GM23338 (cell line): ENCODE data around the gene STIM1. TPM values are rescaled to one million over a fixed set of nuclear protein-coding genes. Genes with fewer than 3 reads are reported as not detected.

Experiments used
- ATAC-seq: fragments of 200-7000 bp; cut with Tn5 transposase; 3 replicates; pipeline ENCODE4 v1.9.1; 2020
- DNase-seq: peaks from one replicate; pipeline ENCODE4 v3.0.0-alpha.2; 2015; ENCODE audit warnings: low spot score
- H2AFZ ChIP-seq: fragments of 200-600 bp; sonication (generic); 2 replicates; pipeline ENCODE4 v1.8.0; 2016; ENCODE audit warnings: antibody characterized with exemption, mild to moderate bottlenecking, moderate library complexity
- H3F3A ChIP-seq: fragments of 200-600 bp; sonication (generic); replicated peaks from 2 replicates; pipeline ENCODE4 v1.8.0; 2017; ENCODE audit warnings: antibody characterized with exemption, mixed run types, low read depth
- H3K27ac ChIP-seq: fragments of 200-600 bp; sonication (generic); 2 replicates; pipeline ENCODE4 v1.6.1; 2016; ENCODE audit warnings: low read depth
- H3K27me3 ChIP-seq: fragments of 200-600 bp; sonication (generic); 2 replicates; pipeline ENCODE4 v1.8.0; 2016; ENCODE audit warnings: mild to moderate bottlenecking, mixed run types, moderate library complexity; ENCODE audit not compliant: insufficient read depth
- H3K36me3 ChIP-seq: fragments of 200-600 bp; sonication (generic); 2 replicates; pipeline ENCODE4 v1.8.0; 2016; ENCODE audit warnings: mild to moderate bottlenecking; ENCODE audit not compliant: insufficient read depth
- H3K4me1 ChIP-seq: fragments of 200-600 bp; sonication (generic); 2 replicates; pipeline ENCODE4 v1.8.0; 2016; ENCODE audit warnings: mild to moderate bottlenecking, moderate library complexity; ENCODE audit not compliant: insufficient read depth
- H3K4me2 ChIP-seq: fragments of 200-600 bp; sonication (generic); 2 replicates; pipeline ENCODE4 v1.7.1; 2017; ENCODE audit warnings: mixed run types
- H3K4me3 ChIP-seq: fragments of 200-600 bp; sonication (generic); 2 replicates; pipeline ENCODE4 v1.6.1; 2016; ENCODE audit warnings: mixed run types
- H3K79me2 ChIP-seq: fragments of 200-600 bp; sonication (generic); replicated peaks from 2 replicates; pipeline ENCODE4 v1.8.0; 2017; ENCODE audit warnings: mild to moderate bottlenecking; ENCODE audit not compliant: insufficient read depth
- H3K9me2 ChIP-seq: fragments of 200-600 bp; sonication (generic); 2 replicates; pipeline ENCODE4 v1.8.0; 2017; ENCODE audit not compliant: insufficient read depth
- H4K20me1 ChIP-seq: fragments of 200-600 bp; sonication (generic); replicated peaks from 2 replicates; pipeline ENCODE4 v1.8.0; 2017; ENCODE audit warnings: mild to moderate bottlenecking; ENCODE audit not compliant: insufficient read depth
- H3K27ac Mint-ChIP-seq: 2 replicates; pipeline ENCODE4 v1.8.0; 2020; ENCODE audit warnings: inconsistent platforms, mild to moderate bottlenecking, moderate library complexity, mixed read lengths
- H3K27me3 Mint-ChIP-seq: 3 replicates; pipeline ENCODE4 v1.8.0; 2022; ENCODE audit warnings: low read depth, mild to moderate bottlenecking, moderate library complexity, mixed read lengths, inconsistent platforms; ENCODE audit not compliant: insufficient read depth, poor library complexity
- H3K36me3 Mint-ChIP-seq: 3 replicates; pipeline ENCODE4 v1.8.0; 2021; ENCODE audit warnings: low read depth, mild to moderate bottlenecking, inconsistent platforms, moderate library complexity, mixed read lengths
- H3K4me1 Mint-ChIP-seq: 3 replicates; pipeline ENCODE4 v1.8.0; 2020; ENCODE audit warnings: mild to moderate bottlenecking, inconsistent platforms, mixed read lengths
- H3K4me3 Mint-ChIP-seq: 3 replicates; pipeline ENCODE4 v1.8.0; 2021; ENCODE audit warnings: moderate library complexity, mild to moderate bottlenecking, inconsistent platforms, mixed read lengths
- H3K9me3 Mint-ChIP-seq: 3 replicates; pipeline ENCODE4 v1.8.0; 2020; ENCODE audit warnings: moderate library complexity, mild to moderate bottlenecking, inconsistent platforms, mixed read lengths
- CREB1 ChIP-seq: fragments of 250-450 bp; sonication (Bioruptor Pico); IDR thresholded peaks from 2 replicates; pipeline ENCODE4 v1.5.0; 2020; ENCODE audit warnings: low read depth, mild to moderate bottlenecking, moderate library complexity
- EZH2 ChIP-seq: fragments of 200-600 bp; sonication (generic); IDR thresholded peaks from one replicate; pipeline ENCODE4 v1.8.0; 2017; ENCODE audit warnings: antibody characterized with exemption, mild to moderate bottlenecking, low read depth; ENCODE audit not compliant: unreplicated experiment
- EZH2phosphoT487 ChIP-seq: fragments of 200-600 bp; sonication (generic); IDR thresholded peaks from one replicate; pipeline ENCODE4 v1.8.1; 2018; ENCODE audit warnings: antibody characterized with exemption; ENCODE audit not compliant: unreplicated experiment
- JUNB ChIP-seq: IDR thresholded peaks from one replicate; pipeline ENCODE4 v1.6.1; 2016; ENCODE audit warnings: antibody characterized with exemption; ENCODE audit not compliant: unreplicated experiment
- NANOG ChIP-seq: IDR thresholded peaks from 2 replicates; pipeline ENCODE4 v1.6.1; 2016; ENCODE audit warnings: antibody characterized with exemption, borderline replicate concordance
- POLR2AphosphoS5 ChIP-seq: IDR thresholded peaks from 2 replicates; pipeline ENCODE4 v1.6.1; 2016; ENCODE audit warnings: antibody characterized with exemption, low read depth
- STAT1 ChIP-seq: IDR thresholded peaks from one replicate; pipeline ENCODE4 v1.6.1; 2016; ENCODE audit warnings: antibody characterized with exemption; ENCODE audit not compliant: unreplicated experiment
- ZNF114 ChIP-seq: fragments of 250-450 bp; sonication (Bioruptor Pico); IDR thresholded peaks from 2 replicates; pipeline ENCODE4 v1.5.0; 2020; ENCODE audit warnings: mild to moderate bottlenecking, moderate library complexity
- ZNF331 ChIP-seq: fragments of 250-450 bp; sonication (Bioruptor Pico); IDR thresholded peaks from 2 replicates; pipeline ENCODE4 v1.5.0; 2020; ENCODE audit warnings: low read depth, mild to moderate bottlenecking, moderate library complexity
- polyA plus RNA-seq: library from polyadenylated mRNA; unstranded; fragments of >200 nt; fragmentation: Nextera tagmentation; extraction: Ambion mirVana; gene quantifications from 2 replicates; pipeline ENCODE4 v1.2.1, GENCODE V29; 2016
- total RNA-seq: library from RNA; depleted of rRNA; stranded (reverse); fragments of >200 nt; shearing (Covaris generic); gene quantifications from 2 replicates; pipeline ENCODE4 v1.2.3, GENCODE V29; 2014
- TF ChIP-seq, protein P1 (sequence below): IDR thresholded peaks from one replicate; pipeline ENCODE4 v1.6.1; 2018; ENCODE audit warnings: antibody characterized with exemption; ENCODE audit not compliant: unreplicated experiment
- TF ChIP-seq, protein P2 (sequence below): IDR thresholded peaks from 2 replicates; pipeline ENCODE4 v1.6.1; 2016; ENCODE audit warnings: antibody characterized with exemption
- TF ChIP-seq, protein P3 (sequence below), 2 experiments: fragments of 200-600 bp in 1 of 2; sonication (generic) in 1 of 2; conservative IDR thresholded peaks; 2 replicates each; pipeline versions ENCODE4 v1.5.1 to v1.6.1; 2016 to 2017; ENCODE audit warnings: antibody characterized with exemption in 2 of 2, low read depth in 2 of 2, mild to moderate bottlenecking in 2 of 2, moderate library complexity in 1 of 2
- TF ChIP-seq, protein P4 (sequence below): fragments of 250-450 bp; sonication (Bioruptor Pico); IDR thresholded peaks from 2 replicates; pipeline ENCODE4 v1.5.0; 2020; ENCODE audit warnings: mild to moderate bottlenecking, moderate library complexity

STIM1 gene
- total and polyA plus RNA-seq, 2 experiments from 2014 or later, result 3.5 to 14.0 TPM

DNA sequence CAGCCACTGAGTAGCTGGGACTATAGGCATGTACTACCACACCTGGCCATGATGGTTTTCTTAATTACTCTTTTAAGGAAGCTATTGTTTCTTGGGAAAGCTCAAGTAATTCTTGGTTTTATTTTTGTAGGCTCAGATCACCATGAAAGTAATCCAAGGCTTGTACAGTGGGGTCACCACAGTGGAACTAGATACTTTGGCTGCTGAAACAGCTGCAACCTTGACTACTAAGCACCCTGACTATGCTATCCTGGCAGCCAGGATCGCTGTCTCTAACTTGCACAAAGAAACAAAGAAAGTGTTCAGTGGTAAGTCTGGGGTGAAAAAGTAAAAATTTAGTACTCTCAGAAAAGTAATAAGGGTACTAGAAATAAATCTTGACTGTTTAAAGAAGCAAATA is 250.5 kb downstream of the STIM1 start:
- Histone ChIP-seq H4K20me1 (peaks cover under 1% of the 10 kb centered on the region; the same call in 1 of the 2 replicates), H3K9me2 (no peaks in the 10 kb centered on the region), H3K27me3 (no peaks in the 10 kb centered on the region), H3F3A (no peaks in the 10 kb centered on the region), H3K79me2 (peaks cover 3% of the 10 kb centered on the region; the same call in 1 of the 2 replicates), H3K4me1 (no peaks in the 10 kb centered on the region), H2AFZ (no peak overlapping the region), H3K4me2 (no peak overlapping the region), H3K36me3 (peaks cover 33% of the 10 kb centered on the region; the same call in 1 of the 2 replicates), H3K27ac (no peak overlapping the region), H3K4me3 (no peak overlapping the region)
- Mint-ChIP-seq H3K9me3 (no peaks in the 10 kb centered on the region), H3K27ac (no peak overlapping the region), H3K4me3 (no peak overlapping the region), H3K27me3 (no peaks in the 10 kb centered on the region), H3K4me1 (no peaks in the 10 kb centered on the region), H3K36me3 (peaks cover 37% of the 10 kb centered on the region)
- no peak for ATAC-seq
- DNase-seq, result no peak
- TF ChIP-seq CREB1 (no peak), STAT1 (no peak), NANOG (no peak), JUNB (no peak), EZH2phosphoT487 (no peak), EZH2 (no peak), ZNF331 (CRISPR knock-in tag) (no peak), POLR2AphosphoS5 (no peak), ZNF114 (no peak)
- TF ChIP-seq, protein P1, sequence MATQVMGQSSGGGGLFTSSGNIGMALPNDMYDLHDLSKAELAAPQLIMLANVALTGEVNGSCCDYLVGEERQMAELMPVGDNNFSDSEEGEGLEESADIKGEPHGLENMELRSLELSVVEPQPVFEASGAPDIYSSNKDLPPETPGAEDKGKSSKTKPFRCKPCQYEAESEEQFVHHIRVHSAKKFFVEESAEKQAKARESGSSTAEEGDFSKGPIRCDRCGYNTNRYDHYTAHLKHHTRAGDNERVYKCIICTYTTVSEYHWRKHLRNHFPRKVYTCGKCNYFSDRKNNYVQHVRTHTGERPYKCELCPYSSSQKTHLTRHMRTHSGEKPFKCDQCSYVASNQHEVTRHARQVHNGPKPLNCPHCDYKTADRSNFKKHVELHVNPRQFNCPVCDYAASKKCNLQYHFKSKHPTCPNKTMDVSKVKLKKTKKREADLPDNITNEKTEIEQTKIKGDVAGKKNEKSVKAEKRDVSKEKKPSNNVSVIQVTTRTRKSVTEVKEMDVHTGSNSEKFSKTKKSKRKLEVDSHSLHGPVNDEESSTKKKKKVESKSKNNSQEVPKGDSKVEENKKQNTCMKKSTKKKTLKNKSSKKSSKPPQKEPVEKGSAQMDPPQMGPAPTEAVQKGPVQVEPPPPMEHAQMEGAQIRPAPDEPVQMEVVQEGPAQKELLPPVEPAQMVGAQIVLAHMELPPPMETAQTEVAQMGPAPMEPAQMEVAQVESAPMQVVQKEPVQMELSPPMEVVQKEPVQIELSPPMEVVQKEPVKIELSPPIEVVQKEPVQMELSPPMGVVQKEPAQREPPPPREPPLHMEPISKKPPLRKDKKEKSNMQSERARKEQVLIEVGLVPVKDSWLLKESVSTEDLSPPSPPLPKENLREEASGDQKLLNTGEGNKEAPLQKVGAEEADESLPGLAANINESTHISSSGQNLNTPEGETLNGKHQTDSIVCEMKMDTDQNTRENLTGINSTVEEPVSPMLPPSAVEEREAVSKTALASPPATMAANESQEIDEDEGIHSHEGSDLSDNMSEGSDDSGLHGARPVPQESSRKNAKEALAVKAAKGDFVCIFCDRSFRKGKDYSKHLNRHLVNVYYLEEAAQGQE, result no peak
- TF ChIP-seq, protein P2, sequence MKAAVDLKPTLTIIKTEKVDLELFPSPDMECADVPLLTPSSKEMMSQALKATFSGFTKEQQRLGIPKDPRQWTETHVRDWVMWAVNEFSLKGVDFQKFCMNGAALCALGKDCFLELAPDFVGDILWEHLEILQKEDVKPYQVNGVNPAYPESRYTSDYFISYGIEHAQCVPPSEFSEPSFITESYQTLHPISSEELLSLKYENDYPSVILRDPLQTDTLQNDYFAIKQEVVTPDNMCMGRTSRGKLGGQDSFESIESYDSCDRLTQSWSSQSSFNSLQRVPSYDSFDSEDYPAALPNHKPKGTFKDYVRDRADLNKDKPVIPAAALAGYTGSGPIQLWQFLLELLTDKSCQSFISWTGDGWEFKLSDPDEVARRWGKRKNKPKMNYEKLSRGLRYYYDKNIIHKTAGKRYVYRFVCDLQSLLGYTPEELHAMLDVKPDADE, result no peak
- TF ChIP-seq, protein P3, sequence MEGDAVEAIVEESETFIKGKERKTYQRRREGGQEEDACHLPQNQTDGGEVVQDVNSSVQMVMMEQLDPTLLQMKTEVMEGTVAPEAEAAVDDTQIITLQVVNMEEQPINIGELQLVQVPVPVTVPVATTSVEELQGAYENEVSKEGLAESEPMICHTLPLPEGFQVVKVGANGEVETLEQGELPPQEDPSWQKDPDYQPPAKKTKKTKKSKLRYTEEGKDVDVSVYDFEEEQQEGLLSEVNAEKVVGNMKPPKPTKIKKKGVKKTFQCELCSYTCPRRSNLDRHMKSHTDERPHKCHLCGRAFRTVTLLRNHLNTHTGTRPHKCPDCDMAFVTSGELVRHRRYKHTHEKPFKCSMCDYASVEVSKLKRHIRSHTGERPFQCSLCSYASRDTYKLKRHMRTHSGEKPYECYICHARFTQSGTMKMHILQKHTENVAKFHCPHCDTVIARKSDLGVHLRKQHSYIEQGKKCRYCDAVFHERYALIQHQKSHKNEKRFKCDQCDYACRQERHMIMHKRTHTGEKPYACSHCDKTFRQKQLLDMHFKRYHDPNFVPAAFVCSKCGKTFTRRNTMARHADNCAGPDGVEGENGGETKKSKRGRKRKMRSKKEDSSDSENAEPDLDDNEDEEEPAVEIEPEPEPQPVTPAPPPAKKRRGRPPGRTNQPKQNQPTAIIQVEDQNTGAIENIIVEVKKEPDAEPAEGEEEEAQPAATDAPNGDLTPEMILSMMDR (conservative IDR thresholded peaks at IDR 0.05; ENCODE audit: low read depth in 2 of 2), result no peak
- TF ChIP-seq, protein P4, sequence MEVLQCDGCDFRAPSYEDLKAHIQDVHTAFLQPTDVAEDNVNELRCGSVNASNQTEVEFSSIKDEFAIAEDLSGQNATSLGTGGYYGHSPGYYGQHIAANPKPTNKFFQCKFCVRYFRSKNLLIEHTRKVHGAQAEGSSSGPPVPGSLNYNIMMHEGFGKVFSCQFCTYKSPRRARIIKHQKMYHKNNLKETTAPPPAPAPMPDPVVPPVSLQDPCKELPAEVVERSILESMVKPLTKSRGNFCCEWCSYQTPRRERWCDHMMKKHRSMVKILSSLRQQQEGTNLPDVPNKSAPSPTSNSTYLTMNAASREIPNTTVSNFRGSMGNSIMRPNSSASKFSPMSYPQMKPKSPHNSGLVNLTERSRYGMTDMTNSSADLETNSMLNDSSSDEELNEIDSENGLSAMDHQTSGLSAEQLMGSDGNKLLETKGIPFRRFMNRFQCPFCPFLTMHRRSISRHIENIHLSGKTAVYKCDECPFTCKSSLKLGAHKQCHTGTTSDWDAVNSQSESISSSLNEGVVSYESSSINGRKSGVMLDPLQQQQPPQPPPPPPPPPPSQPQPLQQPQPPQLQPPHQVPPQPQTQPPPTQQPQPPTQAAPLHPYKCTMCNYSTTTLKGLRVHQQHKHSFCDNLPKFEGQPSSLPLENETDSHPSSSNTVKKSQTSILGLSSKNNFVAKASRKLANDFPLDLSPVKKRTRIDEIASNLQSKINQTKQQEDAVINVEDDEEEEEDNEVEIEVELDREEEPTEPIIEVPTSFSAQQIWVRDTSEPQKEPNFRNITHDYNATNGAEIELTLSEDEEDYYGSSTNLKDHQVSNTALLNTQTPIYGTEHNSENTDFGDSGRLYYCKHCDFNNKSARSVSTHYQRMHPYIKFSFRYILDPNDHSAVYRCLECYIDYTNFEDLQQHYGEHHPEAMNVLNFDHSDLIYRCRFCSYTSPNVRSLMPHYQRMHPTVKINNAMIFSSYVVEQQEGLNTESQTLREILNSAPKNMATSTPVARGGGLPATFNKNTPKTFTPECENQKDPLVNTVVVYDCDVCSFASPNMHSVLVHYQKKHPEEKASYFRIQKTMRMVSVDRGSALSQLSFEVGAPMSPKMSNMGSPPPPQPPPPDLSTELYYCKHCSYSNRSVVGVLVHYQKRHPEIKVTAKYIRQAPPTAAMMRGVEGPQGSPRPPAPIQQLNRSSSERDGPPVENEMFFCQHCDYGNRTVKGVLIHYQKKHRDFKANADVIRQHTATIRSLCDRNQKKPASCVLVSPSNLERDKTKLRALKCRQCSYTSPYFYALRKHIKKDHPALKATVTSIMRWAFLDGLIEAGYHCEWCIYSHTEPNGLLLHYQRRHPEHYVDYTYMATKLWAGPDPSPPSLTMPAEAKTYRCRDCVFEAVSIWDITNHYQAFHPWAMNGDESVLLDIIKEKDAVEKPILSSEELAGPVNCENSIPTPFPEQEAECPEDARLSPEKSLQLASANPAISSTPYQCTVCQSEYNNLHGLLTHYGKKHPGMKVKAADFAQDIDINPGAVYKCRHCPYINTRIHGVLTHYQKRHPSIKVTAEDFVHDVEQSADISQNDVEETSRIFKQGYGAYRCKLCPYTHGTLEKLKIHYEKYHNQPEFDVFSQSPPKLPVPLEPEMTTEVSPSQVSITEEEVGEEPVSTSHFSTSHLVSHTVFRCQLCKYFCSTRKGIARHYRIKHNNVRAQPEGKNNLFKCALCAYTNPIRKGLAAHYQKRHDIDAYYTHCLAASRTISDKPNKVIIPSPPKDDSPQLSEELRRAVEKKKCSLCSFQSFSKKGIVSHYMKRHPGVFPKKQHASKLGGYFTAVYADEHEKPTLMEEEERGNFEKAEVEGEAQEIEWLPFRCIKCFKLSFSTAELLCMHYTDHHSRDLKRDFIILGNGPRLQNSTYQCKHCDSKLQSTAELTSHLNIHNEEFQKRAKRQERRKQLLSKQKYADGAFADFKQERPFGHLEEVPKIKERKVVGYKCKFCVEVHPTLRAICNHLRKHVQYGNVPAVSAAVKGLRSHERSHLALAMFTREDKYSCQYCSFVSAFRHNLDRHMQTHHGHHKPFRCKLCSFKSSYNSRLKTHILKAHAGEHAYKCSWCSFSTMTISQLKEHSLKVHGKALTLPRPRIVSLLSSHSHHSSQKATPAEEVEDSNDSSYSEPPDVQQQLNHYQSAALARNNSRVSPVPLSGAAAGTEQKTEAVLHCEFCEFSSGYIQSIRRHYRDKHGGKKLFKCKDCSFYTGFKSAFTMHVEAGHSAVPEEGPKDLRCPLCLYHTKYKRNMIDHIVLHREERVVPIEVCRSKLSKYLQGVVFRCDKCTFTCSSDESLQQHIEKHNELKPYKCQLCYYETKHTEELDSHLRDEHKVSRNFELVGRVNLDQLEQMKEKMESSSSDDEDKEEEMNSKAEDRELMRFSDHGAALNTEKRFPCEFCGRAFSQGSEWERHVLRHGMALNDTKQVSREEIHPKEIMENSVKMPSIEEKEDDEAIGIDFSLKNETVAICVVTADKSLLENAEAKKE (CRISPR knock-in tag), result no peak
